Fibroblast of villous mesenchyme (primary cell): ENCODE data around the gene CLTA. TPM values are rescaled to one million over a fixed set of nuclear protein-coding genes. Genes with fewer than 3 reads are reported as not detected.

Source experiments
- DNase-seq: peaks from one replicate; pipeline ENCODE4 v3.0.0-alpha.2; 2010; ENCODE audit warnings: low read depth
- H3K4me3 ChIP-seq: 2 replicates; pipeline ENCODE4 v1.5.1; 2011; ENCODE audit warnings: low read depth, mild to moderate bottlenecking, low read length
- CTCF ChIP-seq: IDR thresholded peaks from 2 replicates; pipeline ENCODE4 v1.5.1; 2012; ENCODE audit warnings: low read depth, mild to moderate bottlenecking, low read length; ENCODE audit not compliant: insufficient read depth
- total RNA-seq: library from RNA; depleted of rRNA; stranded (reverse); fragments of >200 nt; gene quantifications from 2 replicates; pipeline ENCODE4 v1.2.3, GENCODE V29; 2012

The CLTA gene, protein sequence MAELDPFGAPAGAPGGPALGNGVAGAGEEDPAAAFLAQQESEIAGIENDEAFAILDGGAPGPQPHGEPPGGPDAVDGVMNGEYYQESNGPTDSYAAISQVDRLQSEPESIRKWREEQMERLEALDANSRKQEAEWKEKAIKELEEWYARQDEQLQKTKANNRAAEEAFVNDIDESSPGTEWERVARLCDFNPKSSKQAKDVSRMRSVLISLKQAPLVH
- total RNA-seq, result 194 and 265 TPM in 2 replicates

GRCh38 chr9:36190388-36191289 is at the start of gene CLTA:
TSS of gene CLTA (plus strand) at chr9:36190921. CDS start at chr9:36191057, 136 bp downstream.
- DNase-seq, result peak; percentile 99
- peak within 1 kb of the TSS; percentile 93 for H3K4me3 ChIP-seq
- peak; percentile 55 for TF ChIP-seq CTCF

DNA sequence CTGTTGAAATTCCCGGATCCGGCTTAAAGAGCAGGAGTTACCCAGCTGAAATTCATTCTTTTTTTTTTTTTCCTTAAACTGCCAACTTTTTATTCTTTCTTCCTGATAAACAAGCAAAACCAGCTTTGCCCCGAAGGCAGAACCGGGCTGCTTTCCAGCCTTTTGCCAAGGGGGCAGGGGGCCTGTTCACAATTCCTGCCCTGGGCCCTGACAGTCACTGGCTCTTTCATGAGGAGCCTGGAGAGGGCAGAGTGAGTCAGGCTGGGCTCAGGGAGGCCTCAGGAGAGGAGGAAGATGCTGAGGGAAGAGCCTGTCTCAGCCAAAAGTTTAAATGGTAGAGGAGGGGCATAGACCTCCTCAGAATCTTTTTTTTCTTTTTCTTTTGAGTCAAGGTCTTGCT is 49.4 kb upstream of the CLTA start:
- H3K4me3 ChIP-seq, result no peak overlapping the region
- DNase-seq, result peak; percentile 48
- peak; percentile 58 for TF ChIP-seq CTCF

GRCh38 chr9:36141761-36142160 is 49.0 kb upstream of the CLTA start:
- H3K4me3 ChIP-seq, result no peak overlapping the region
- no peak for DNase-seq
- TF ChIP-seq CTCF, result no peak

- no peak overlapping the region for H3K4me3 ChIP-seq
- DNase-seq, result peak; percentile 59
- no peak for TF ChIP-seq CTCF
Measured at GRCh38 chr9:36142510-36143244, 48.0 kb upstream of the CLTA start.

DNA sequence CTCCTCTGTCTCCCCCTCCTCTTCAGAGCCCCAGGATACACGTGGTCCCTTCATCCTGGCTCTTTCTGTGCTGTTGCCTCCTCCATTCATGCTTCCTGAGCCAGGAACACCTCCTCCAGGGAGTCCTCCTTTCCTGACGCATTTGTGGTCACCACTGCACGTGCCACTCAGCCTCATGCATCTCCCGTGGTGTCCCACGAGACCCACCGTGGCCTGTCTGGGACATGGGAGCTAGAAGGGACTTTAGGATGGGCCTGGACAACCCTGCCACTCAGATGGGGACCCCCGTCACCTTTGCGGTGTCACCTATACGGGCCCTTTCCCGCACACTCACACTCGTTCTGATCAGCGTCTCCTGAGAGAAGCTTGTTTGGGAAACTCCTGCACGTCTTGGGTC is 47.5 kb upstream of the CLTA start:
- DNase-seq, result no peak
- TF ChIP-seq CTCF, result no peak
- H3K4me3 ChIP-seq, result no peak overlapping the region

DNA sequence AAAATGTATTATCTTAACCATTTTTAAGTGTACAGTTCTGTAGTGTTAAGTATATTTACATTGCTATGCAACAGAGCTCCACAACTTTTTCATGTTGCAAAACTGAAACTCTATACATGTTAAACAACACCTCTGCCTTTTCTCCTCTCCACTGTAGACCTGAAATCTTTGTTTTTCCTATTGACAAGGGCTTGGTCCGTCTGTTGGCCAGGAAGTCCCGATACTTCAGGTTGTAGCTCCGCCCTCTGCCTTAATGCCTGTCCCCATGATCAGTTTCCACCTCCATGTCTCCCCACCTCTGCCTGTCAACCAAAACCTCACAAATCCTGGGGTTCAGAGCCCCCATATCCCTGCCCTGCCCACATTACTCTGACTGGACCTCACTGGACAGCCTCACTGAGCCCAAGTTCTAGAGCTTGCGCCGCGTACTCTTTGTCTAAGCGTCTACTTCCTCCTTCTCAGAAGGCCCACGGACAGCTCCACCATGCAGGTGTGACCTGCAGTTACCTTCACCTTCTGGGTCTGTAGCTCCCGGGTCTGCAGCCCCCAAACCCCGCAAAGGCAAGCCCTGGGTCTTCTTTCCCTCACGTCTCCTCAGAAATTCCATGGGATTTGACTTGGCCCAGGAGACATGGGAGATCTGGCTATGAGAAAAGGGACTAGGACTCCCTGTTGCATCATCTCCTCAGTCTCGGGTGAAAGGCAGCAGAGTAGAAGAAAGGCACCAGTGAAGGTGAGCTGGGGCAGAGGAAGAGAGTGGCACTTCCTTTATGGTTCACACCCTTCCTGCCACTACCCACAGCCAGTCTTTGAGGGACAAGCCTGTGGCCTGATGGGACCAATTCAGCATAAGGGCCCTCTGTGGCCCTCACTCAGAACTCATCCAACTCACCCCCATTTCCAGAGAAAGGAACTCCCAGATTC is 46.1 kb upstream of the CLTA start:
- H3K4me3 ChIP-seq, result no peak overlapping the region
- no peak for DNase-seq
- no peak for TF ChIP-seq CTCF
